Effector memory CD4-positive, alpha-beta T cell (primary cell): Measurements from ENCODE around the gene PYGB.
"Not testable (repeated sequence)": the region's sequence is repeated elsewhere in the genome, so short reads cannot be mapped to it uniquely, and the experiment has no call there.

ENCODE experiments used
- DNase-seq, 3 donors: peaks; one replicate each; pipeline ENCODE4 v3.0.0-alpha.2; 2020
- H3K27ac ChIP-seq: 2 replicates; pipeline ENCODE4 v1.7.0; 2013; ENCODE audit warnings: mild to moderate bottlenecking, low read length, moderate library complexity; ENCODE audit not compliant: insufficient read depth, poor library complexity, severe bottlenecking
- H3K27me3 ChIP-seq: replicated peaks from 2 replicates; pipeline ENCODE4 v1.7.0; 2013; ENCODE audit warnings: mild to moderate bottlenecking, low read length; ENCODE audit not compliant: insufficient read depth, control insufficient read depth, poor library complexity, severe bottlenecking
- H3K36me3 ChIP-seq: 2 replicates; pipeline ENCODE4 v1.7.0; 2013; ENCODE audit warnings: mild to moderate bottlenecking, low read length, moderate library complexity; ENCODE audit not compliant: control insufficient read depth, insufficient read depth
- H3K4me1 ChIP-seq: 2 replicates; pipeline ENCODE4 v1.7.0; 2013; ENCODE audit warnings: low read length, mild to moderate bottlenecking; ENCODE audit not compliant: control insufficient read depth, insufficient read depth, poor library complexity, severe bottlenecking
- H3K4me3 ChIP-seq: 2 replicates; pipeline ENCODE4 v1.7.0; 2013; ENCODE audit warnings: low read length, low read depth, mild to moderate bottlenecking; ENCODE audit not compliant: insufficient read depth, poor library complexity, severe bottlenecking
- H3K9me3 ChIP-seq: 2 replicates; pipeline ENCODE4 v1.7.0; 2013; ENCODE audit warnings: mild to moderate bottlenecking, low read length, moderate library complexity; ENCODE audit not compliant: control insufficient read depth

PYGB gene

DNA sequence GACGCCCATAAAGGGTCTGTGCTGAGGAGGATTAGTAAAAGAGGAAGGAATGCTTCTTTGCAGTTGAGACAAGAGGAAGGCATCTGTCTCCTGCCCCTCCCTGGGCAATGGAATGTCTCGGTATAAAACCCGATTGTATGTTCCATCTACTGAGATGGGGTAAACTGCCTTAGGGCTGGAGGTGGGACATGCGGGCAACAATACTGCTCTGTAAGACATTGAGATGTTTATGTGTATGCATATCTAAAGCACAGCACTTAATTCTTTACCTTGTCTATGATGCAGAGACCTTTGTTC lies 6.3 kb upstream of the PYGB start:
- H3K4me1 ChIP-seq, H3K4me3 ChIP-seq, H3K36me3 ChIP-seq, DNase-seq, H3K27me3 ChIP-seq, H3K27ac ChIP-seq, H3K9me3 ChIP-seq: not testable (repeated sequence)

DNA sequence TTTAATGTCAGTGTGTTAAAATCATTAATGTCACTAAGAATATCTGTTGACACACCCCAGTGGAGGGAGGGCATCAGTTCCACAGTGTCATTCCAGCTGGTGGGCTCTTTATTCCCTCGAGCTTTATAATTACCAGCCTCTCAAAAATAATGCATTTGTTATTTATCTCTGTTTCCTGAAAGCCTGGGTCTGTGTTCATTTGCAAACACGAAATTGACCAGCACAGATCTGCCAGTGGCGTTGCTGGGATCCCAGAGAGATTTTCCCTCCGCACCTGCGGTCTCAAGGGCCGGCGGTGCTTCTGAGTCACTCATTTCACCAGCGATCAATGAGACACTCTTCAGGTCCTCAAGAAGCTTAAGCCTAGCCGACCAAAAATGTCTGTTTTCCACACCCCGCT lies 5.7 kb upstream of the PYGB start:
- Histone ChIP-seq H3K27me3 (no peaks in the 10 kb centered on the region), H3K9me3 (no peaks in the 10 kb centered on the region), H3K27ac (no peak overlapping the region), H3K36me3 (no peaks in the 10 kb centered on the region), H3K4me3 (no peak overlapping the region), H3K4me1 (peaks cover 5% of the 10 kb centered on the region)
- no peak for DNase-seq

DNA sequence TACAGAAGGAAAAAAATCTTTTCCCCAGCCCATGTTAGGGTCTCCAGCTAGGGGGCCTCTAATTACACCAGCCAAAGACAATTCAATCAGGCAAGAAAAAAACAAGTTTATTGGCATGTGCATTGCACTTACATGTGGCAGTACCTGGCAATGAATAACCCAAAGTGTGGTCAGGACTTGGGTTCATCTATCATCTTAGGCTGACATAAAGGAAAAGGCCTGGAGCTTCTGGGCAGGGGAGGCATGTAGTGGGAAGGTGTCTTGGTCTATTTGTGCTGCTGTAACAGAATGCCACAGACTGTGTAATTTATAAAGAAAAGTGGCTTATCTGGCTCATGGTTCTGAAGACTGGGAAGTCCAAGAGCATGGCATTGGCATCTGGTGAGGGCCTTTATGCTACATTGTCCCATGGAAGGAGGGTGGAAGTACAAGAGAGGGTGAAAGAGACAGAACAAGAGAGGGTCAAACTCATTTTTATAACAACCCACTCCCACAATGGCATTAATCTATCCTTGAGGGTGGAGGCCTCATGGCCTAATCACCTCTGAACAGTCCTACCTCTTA lies 4.4 kb upstream of the PYGB start:
- H3K27ac ChIP-seq, result no peak overlapping the region
- peaks cover 7% of the 10 kb centered on the region for H3K4me1 ChIP-seq
- H3K9me3 ChIP-seq, result no peaks in the 10 kb centered on the region

DNA sequence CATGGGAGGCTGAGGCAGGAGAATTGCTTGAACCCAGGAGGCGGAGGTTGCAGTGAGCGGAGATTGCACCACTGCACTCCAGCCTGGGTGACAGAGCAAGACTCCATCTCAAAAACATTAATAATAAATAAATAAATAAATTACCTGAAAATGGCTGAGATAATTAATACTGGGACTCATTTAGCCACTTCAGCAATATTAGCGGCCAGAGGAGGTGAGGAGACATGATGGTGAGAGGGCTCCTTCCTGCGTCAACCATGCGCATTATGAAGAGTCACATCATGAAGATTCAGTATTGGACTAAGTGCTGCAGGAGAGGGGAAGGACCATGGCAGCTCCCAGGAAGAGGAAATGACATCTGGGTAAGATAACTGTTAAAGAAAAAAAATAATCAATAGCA lies 2.9 kb upstream of the PYGB start:
- H3K9me3 ChIP-seq, result no peaks in the 10 kb centered on the region
- H3K36me3 ChIP-seq, result no peaks in the 10 kb centered on the region
- no peak for DNase-seq
- H3K4me3 ChIP-seq, result no peak overlapping the region
- H3K27me3 ChIP-seq, result no peaks in the 10 kb centered on the region
- peaks cover 12% of the 10 kb centered on the region for H3K4me1 ChIP-seq
- no peak overlapping the region for H3K27ac ChIP-seq

More for the DNA sequence above, 4.4 kb upstream of the PYGB start:
- Histone ChIP-seq H3K36me3 (no peaks in the 10 kb centered on the region), H3K27me3 (no peaks in the 10 kb centered on the region), H3K4me3 (no peak overlapping the region)
- DNase-seq, result no peak

DNA sequence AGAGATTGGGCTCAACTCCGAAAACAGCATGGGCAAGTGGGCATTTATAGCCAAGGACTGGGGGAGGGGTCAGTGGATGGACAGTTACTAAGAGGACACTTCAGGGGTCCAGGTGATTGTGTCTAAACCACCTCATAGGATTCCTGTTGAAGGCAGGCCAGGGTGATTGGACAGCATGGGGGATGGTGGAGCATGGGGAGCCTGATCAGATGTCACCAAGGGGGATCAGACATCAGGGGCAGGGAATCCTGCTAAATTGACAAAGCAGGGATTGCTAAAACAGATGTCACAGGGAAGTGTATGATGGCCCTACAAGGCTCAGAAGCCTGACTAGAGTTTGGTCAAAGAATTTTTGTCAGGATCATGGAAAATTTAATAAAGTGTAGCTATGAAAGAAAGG lies 2.4 kb upstream of the PYGB start:
- Histone ChIP-seq H3K27me3 (no peaks in the 10 kb centered on the region), H3K27ac (no peak overlapping the region), H3K4me1 (peaks cover 16% of the 10 kb centered on the region)

DNA sequence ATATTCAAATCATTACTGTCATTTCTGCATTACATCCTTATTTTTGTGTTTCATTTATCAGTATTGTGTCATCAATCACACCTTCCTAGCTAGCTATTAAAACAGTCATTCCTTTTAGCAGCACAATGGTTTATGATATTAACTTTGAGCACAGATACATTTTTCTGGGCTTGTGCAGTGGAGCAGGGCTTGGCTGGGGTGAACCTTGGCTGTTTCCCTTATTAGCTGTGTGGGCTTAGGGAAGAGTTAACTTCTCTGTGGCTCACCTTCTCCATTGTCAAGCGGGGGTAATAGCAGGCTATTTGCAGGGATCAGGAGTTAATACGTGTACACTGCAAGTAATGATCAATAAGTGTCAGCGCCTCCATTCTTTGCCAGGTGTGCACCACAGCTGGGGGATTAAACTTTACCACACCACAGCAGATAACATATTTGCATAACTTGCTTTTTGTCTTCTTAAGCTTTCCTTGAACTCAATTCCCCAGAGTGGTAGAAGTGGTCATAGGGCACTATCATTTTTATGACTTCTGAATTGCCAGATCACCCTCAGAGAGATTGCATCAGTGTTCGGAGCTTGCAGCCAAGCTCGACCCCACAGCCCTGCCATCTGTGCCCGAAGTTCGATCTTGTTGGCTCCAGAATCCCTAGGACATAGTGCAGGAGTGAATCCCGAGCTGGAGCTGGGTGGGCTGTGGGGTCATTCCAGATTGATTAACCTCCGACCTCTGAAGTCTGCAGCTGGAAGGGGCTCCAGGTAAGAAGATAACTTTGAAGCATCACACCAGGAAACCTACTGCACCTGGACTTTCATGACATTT lies 1.5 kb upstream of the PYGB start:
- Histone ChIP-seq H3K4me1 (peaks cover 16% of the 10 kb centered on the region), H3K36me3 (no peaks in the 10 kb centered on the region), H3K27me3 (no peaks in the 10 kb centered on the region), H3K27ac (no peak overlapping the region), H3K4me3 (peak overlapping the region; percentile 89), H3K9me3 (no peaks in the 10 kb centered on the region)
- DNase-seq, result no peak

More for the DNA sequence above, 2.4 kb upstream of the PYGB start:
- Histone ChIP-seq H3K9me3 (no peaks in the 10 kb centered on the region), H3K36me3 (no peaks in the 10 kb centered on the region), H3K4me3 (no peak overlapping the region)
- no peak for DNase-seq

DNA sequence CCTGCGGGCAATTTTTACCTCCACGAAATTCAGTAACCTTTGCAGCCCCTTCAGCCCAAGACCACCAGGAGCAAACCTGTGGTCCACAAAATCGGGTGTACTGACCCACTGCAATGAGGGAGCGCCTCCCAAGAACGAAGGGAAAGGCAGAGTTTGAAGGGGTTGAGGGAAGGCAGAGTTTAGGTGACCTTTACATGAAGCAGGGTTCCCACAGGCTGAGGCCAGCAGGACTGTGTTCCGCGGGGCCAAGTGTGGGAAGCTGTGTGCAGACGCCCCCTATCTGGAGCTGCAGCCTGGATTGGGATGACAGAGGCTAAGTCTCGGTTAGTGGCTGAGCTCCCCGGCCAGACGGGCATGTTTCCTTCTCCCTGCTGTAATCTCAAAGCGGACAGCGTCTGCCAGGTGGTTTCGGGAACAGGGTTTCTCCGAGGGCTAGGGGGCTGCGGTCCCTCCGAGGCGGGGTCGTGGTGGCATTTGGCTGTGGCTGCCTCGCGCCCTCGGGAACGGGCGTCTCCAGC lies 826 bp upstream of the PYGB start:
- peak overlapping the region; percentile 45 for H3K27ac ChIP-seq
- no peaks in the 10 kb centered on the region for H3K36me3 ChIP-seq
- peaks cover 16% of the 10 kb centered on the region for H3K4me1 ChIP-seq
- no peaks in the 10 kb centered on the region for H3K27me3 ChIP-seq
- peak in 1 of 3 donors; percentile 7 for DNase-seq
- peak overlapping the region; percentile 89 for H3K4me3 ChIP-seq
- H3K9me3 ChIP-seq, result no peaks in the 10 kb centered on the region

DNA sequence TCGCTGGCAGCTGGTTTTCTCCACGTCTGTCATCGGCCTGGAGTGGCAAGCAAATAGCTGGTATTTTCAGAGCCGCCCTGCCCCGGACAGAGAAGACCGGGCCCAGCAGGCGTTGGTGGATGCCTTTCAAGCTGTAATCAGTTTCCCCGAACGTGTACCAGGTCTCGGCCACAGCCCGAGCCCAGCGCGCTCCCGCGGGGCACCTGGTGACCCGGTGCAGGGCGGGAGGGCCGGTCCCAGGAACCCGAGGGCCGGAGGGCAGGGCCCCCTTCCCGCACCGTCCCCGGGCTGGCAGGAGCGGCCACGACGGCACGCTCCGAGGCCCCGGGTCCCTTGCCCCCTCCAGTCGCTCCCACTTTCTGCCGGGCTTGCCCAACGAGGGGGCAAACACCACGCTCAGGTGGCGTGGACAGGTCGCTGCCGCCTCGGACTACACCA lies 348 bp upstream of the PYGB start:
- no peaks in the 10 kb centered on the region for H3K36me3 ChIP-seq
- no peaks in the 10 kb centered on the region for H3K27me3 ChIP-seq
- peak in 1 of 3 donors; percentile 12 for DNase-seq
- H3K9me3 ChIP-seq, result no peaks in the 10 kb centered on the region
- peak overlapping the region; percentile 89 for H3K4me3 ChIP-seq
- H3K4me1 ChIP-seq, result peaks cover 16% of the 10 kb centered on the region
- peak overlapping the region; percentile 45 for H3K27ac ChIP-seq

DNA sequence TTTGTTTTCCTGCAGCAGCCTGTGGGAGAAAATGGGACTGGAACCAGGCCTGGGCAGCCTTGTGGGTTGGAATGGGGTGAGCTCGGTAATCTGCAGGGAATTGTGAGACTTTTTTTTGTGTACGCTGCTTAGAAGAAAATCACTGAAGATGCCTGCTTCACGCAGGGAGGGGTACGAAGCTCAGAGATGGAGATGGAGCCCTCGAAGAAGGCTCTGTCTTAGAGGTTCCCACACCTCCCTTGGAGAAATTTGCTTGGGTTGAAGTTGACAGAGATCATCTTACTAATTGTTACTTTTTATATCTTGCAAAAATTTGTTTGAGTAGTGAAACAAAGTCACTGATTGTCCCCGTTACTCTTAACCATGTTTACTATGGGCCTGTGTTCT lies 894 bp downstream of the PYGB start:
- H3K36me3 ChIP-seq, result no peaks in the 10 kb centered on the region
- peaks cover 16% of the 10 kb centered on the region for H3K4me1 ChIP-seq
- no peak for DNase-seq

DNA sequence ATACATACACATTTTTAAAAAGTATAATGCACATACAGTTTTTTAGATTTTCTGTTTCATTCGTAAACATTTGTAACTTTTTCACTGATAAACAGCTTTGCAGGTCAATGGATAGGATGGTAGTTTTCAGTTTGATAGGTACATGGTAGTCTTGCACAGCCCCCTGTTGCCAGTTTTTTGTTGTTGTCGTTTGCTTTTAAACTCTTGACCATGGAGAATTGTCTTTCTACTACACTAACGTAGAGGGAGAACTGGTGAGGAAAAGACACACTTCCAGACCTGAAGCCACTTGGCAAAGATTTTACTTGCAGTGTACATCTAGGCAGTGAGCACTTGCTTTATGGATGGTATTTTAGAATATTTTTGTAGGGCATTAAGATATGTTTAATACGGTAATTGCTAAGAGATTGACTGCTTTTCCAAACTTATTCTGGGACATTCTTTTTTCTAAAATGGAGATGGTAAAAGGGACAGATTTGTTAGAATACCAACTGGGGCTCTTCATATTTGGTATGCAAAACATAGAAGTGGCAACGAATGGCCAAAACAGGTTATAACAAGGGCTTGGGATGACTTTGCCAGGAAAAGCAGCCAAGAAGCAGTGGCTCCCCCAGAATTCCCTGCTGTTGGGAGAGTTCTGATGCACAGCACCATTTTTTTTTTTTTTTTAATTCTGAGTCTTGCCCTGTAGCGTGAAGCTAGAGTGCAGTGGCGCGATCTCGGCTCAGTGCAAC lies 1.5 kb downstream of the PYGB start:
- H3K36me3 ChIP-seq, result no peaks in the 10 kb centered on the region
- H3K27ac ChIP-seq, result no peak overlapping the region
- H3K4me3 ChIP-seq, result peak overlapping the region; percentile 89
- H3K9me3 ChIP-seq, result no peaks in the 10 kb centered on the region
- DNase-seq, result no peak
- H3K27me3 ChIP-seq, result no peaks in the 10 kb centered on the region
- peaks cover 16% of the 10 kb centered on the region for H3K4me1 ChIP-seq

More for the DNA sequence above, 894 bp downstream of the PYGB start:
- H3K27ac ChIP-seq, result peak overlapping the region; percentile 49
- no peaks in the 10 kb centered on the region for H3K27me3 ChIP-seq
- peak overlapping the region; percentile 89 for H3K4me3 ChIP-seq
- no peaks in the 10 kb centered on the region for H3K9me3 ChIP-seq
